ENCODE results near the gene IFITM2. TPM values are rescaled to one million over a fixed set of nuclear protein-coding genes. Genes with fewer than 3 reads are reported as not detected.
"Not testable (repeated sequence)": the region's sequence is repeated elsewhere in the genome, so short reads cannot be mapped to it uniquely, and the experiment has no call there.

The IFITM2 gene
- polyA plus RNA-seq, 1 donor (not counting 4 experiments of a cell fraction or from before 2014, with no cell fraction given) = 83.0 TPM

DNA sequence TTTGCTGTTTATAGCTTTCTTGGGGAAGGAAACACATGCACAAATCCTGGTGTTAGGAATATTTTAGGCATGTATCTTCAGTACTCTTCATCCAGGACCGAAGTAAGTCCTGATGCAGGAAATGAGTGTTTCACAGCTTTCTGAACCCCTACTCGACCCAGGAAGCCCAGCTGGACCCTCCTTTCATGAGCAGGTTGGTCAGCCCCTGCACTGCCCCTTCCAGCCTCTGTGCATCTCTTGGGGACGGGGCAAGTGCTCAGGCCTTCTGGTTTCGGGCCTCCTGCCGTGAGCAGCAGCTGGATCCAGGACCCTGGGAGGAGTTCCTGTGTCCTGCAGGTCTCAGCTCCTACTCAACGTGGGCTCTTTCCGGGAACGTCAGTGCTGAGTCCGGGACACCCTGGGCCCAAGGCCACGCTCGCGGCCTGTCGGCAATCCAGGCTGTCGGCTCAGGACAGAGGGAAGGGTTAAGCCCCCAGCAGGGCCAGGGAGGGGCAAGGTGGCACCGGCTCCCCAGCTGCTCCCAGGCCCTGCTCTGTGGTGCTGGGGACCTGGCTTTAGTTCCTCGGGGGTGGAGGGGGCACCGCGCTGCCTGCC is 2.5 kb downstream of the IFITM2 start:
- H3K9me3 ChIP-seq (ENCODE audit: control insufficient read depth, low read depth, low read length); H3K36me3 ChIP-seq (ENCODE audit: control insufficient read depth in 2 of 2, extremely low read depth in 1 of 2, insufficient read depth in 2 of 2, low read length in 2 of 2); H3K27ac ChIP-seq (ENCODE audit: control insufficient read depth, insufficient read depth, low read length); H3K9ac ChIP-seq (ENCODE audit: control insufficient read depth, extremely low read depth, insufficient read depth, low read length); H3K27me3 ChIP-seq (ENCODE audit: control insufficient read depth, extremely low read depth, insufficient read depth, low read length); H3K79me2 ChIP-seq (ENCODE audit: control insufficient read depth, insufficient read depth, low read length); FAIRE-seq; DNase-seq (ENCODE audit: low read depth, low spot score); H4K20me1 ChIP-seq (ENCODE audit: control insufficient read depth, extremely low read depth, insufficient read depth, low read length); dilution Hi-C loops (cut with MboI; ENCODE audit: extremely low pct_ligation_motif_present, low sequenced_read_pairs); H3K4me3 ChIP-seq (ENCODE audit: control insufficient read depth in 2 of 3, extremely low read depth in 1 of 3, insufficient read depth in 2 of 3, low read depth in 1 of 3, low read length in 3 of 3); H2AFZ ChIP-seq (ENCODE audit: control insufficient read depth, low read length); H3K9me1 ChIP-seq (ENCODE audit: control insufficient read depth, extremely low read depth, insufficient read depth, low read length): not testable (repeated sequence)
- H3K4me1 ChIP-seq (ENCODE audit: control insufficient read depth, extremely low read depth, insufficient read depth, low read length) = peaks cover 33% of the 10 kb centered on the region
- H3K4me2 ChIP-seq (ENCODE audit: control insufficient read depth, extremely low read depth, insufficient read depth, low read depth, low read length) = peak overlapping the region; percentile 35

DNA sequence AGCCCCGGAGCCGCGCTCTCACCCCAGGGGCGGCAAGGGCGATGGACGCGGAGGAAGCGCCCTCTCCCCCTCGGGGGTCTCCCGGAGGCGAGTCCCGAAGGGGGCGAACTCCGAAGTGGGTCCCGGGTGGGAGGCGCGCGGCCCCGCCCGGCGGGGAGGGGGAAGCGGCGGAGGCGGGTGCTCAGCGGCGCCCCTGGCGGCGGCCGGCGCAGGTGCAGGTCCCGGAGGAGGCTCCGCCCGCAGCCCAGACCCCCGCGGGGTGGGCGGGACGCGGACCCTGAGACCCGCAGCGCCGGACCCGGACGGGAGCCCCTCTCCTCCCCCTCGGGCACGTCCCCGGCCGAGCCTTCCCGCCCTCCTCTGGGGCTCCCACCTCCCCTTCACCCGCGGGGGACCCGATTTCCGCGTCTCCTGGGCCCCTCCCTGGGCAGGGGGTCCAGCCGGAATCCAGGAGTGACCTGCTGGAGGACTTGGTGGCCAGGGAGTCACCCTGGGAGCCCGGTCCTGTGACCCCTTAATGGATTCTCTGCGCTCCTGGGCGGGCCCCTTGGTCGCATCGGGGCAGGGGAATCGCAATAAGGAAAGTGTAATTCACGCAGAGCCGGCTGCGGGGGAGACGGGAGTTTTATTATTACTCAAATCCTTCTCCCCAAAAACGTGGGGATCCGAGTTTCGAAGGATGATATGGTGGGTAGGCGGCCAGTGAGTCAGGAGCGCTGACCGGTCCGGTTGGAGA is 3.6 kb downstream of the IFITM2 start:
- H3K36me3 ChIP-seq (ENCODE audit: control insufficient read depth in 2 of 2, extremely low read depth in 1 of 2, insufficient read depth in 2 of 2, low read length in 2 of 2); H3K27ac ChIP-seq (ENCODE audit: control insufficient read depth, insufficient read depth, low read length); H3K9me1 ChIP-seq (ENCODE audit: control insufficient read depth, extremely low read depth, insufficient read depth, low read length); H3K9ac ChIP-seq (ENCODE audit: control insufficient read depth, extremely low read depth, insufficient read depth, low read length); H4K20me1 ChIP-seq (ENCODE audit: control insufficient read depth, extremely low read depth, insufficient read depth, low read length); H3K9me3 ChIP-seq (ENCODE audit: control insufficient read depth, low read depth, low read length); H3K4me3 ChIP-seq (ENCODE audit: control insufficient read depth in 2 of 3, extremely low read depth in 1 of 3, insufficient read depth in 2 of 3, low read depth in 1 of 3, low read length in 3 of 3); H2AFZ ChIP-seq (ENCODE audit: control insufficient read depth, low read length); FAIRE-seq; DNase-seq (ENCODE audit: low read depth, low spot score); dilution Hi-C loops (cut with MboI; ENCODE audit: extremely low pct_ligation_motif_present, low sequenced_read_pairs): not testable (repeated sequence)
- Histone ChIP-seq H3K4me1 (ENCODE audit: control insufficient read depth, extremely low read depth, insufficient read depth, low read length) (peaks cover 43% of the 10 kb centered on the region), H3K79me2 (ENCODE audit: control insufficient read depth, insufficient read depth, low read length) (peaks cover 14% of the 10 kb centered on the region), H3K27me3 (ENCODE audit: control insufficient read depth, extremely low read depth, insufficient read depth, low read length) (peaks cover 15% of the 10 kb centered on the region), H3K4me2 (ENCODE audit: control insufficient read depth, extremely low read depth, insufficient read depth, low read depth, low read length) (peak overlapping the region; percentile 32)

DNA sequence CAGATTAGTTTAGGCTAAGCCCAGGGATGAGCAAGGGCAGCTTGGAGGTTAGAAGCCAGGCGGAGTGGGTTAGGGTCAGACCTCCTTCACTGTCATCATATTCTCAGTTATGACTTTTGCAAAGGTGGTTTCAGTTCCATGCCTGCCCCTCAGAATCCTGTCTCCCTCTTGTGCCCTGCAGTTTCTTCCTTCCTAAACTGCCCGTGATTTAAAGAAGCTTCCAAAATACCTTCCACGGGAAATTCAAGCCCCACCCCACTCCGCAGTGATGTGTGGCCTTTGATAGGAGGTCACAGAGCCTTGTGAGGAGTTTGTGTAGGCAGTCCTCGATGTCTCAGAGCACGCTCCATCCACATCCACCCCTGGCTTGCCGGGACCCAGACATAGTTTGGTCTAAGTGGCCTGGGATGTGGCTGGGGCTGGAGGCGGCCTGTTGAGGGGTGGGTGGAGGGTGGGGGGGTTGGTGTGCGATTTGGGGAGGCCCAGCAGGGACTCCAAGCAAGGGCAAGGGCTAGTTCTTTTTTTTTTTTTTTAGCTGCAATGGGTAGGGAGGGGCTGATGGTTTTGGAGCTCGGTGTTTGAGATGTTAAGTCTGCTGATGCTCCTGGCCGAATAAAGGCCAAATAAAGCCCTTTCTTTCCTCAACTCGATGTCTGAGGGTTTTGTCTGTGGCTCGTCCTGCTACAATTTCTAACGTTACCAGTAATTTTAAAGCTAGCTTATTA is 4.6 kb downstream of the IFITM2 start:
- no peak for FAIRE-seq

More for the DNA sequence above, 4.6 kb downstream of the IFITM2 start:
- H2AFZ ChIP-seq (ENCODE audit: control insufficient read depth, low read length) = no peak overlapping the region
- TF ChIP-seq EZH2 (IDR thresholded peaks at IDR 0.05; ENCODE audit: low read length) (no peak), CTCF (optimal IDR thresholded peaks at IDR 0.05 in 1 of 3, IDR thresholded peaks at IDR 0.05 in 1 of 3, conservative IDR thresholded peaks at IDR 0.05 in 1 of 3; ENCODE audit: extremely low read depth in 1 of 3, insufficient read depth in 2 of 3, low read length in 3 of 3) (no peak)
- peak overlapping the region; percentile 32 for H3K4me2 ChIP-seq (ENCODE audit: control insufficient read depth, extremely low read depth, insufficient read depth, low read depth, low read length)
- dilution Hi-C loops (cut with MboI; ENCODE audit: extremely low pct_ligation_motif_present, low sequenced_read_pairs) = no loop called here
- peaks cover 25% of the 10 kb centered on the region for H3K27me3 ChIP-seq (ENCODE audit: control insufficient read depth, extremely low read depth, insufficient read depth, low read length)
- H3K9me3 ChIP-seq (ENCODE audit: control insufficient read depth, low read depth, low read length) = no peaks in the 10 kb centered on the region
- no peaks in the 10 kb centered on the region for H3K9me1 ChIP-seq (ENCODE audit: control insufficient read depth, extremely low read depth, insufficient read depth, low read length)
- no peak overlapping the region for H3K27ac ChIP-seq (ENCODE audit: control insufficient read depth, insufficient read depth, low read length)
- H4K20me1 ChIP-seq (ENCODE audit: control insufficient read depth, extremely low read depth, insufficient read depth, low read length) = no peaks in the 10 kb centered on the region
- DNase-seq (ENCODE audit: low read depth, low spot score) = no peak
- peaks cover 0 to 5% of the 10 kb centered on the region in 2 experiments for H3K36me3 ChIP-seq (ENCODE audit: control insufficient read depth in 2 of 2, extremely low read depth in 1 of 2, insufficient read depth in 2 of 2, low read length in 2 of 2)
- peak overlapping the region; percentile 4 for H3K9ac ChIP-seq (ENCODE audit: control insufficient read depth, extremely low read depth, insufficient read depth, low read length)
- H3K4me3 ChIP-seq (ENCODE audit: control insufficient read depth in 2 of 3, extremely low read depth in 1 of 3, insufficient read depth in 2 of 3, low read depth in 1 of 3, low read length in 3 of 3) = no peak overlapping the region
- H3K79me2 ChIP-seq (ENCODE audit: control insufficient read depth, insufficient read depth, low read length) = peaks cover 14% of the 10 kb centered on the region
- peaks cover 48% of the 10 kb centered on the region for H3K4me1 ChIP-seq (ENCODE audit: control insufficient read depth, extremely low read depth, insufficient read depth, low read length)
